Kidney (tissue), 14 donors: Measurements from ENCODE around the gene TPK1. TPM values are rescaled to one million over a fixed set of nuclear protein-coding genes. Genes with fewer than 3 reads are reported as not detected.

Experiments
- DNase-seq, 5 donors: peaks; one replicate each; pipeline ENCODE4 v3.0.0-alpha.2; 2013 to 2020
- FAIRE-seq: peaks from 2 replicates; lab custom pipeline; 2012; peaks lifted over from hg19 to GRCh38; lab: Jason Lieb, UNC
- H3K27ac ChIP-seq, 2 donors: one replicate each; pipeline ENCODE4 v1.7.0; 2013; ENCODE audit warnings: low read depth in 2 of 2, low read length in 2 of 2, inconsistent platforms in 1 of 2
- H3K27me3 ChIP-seq: one replicate; pipeline ENCODE4 v1.7.1; 2013; ENCODE audit warnings: low read length, inconsistent platforms; ENCODE audit not compliant: control insufficient read depth, insufficient read depth
- H3K36me3 ChIP-seq, 3 donors: one replicate each; pipeline versions ENCODE4 v1.7.0 to v1.7.1; 2013; ENCODE audit warnings: low read length in 3 of 3, control low read depth in 1 of 3, inconsistent platforms in 1 of 3; ENCODE audit not compliant: insufficient read depth in 3 of 3, control insufficient read depth in 2 of 3
- H3K4me1 ChIP-seq, 3 donors: one replicate each; pipeline versions ENCODE4 v1.7.0 to v1.7.1; 2013; ENCODE audit warnings: low read length in 3 of 3, inconsistent platforms in 1 of 3, low read depth in 1 of 3; ENCODE audit not compliant: control insufficient read depth in 2 of 3, insufficient read depth in 2 of 3
- H3K4me3 ChIP-seq, 3 donors: one replicate each; pipeline versions ENCODE4 v1.7.0 to v1.8.1; 2013; ENCODE audit warnings: low read length in 3 of 3, control low read depth in 1 of 3, inconsistent platforms in 1 of 3
- H3K9ac ChIP-seq, 3 donors: one replicate each; pipeline versions ENCODE4 v1.7.0 to v1.7.1; 2013; ENCODE audit warnings: low read length in 3 of 3, control low read depth in 1 of 3, inconsistent platforms in 1 of 3
- H3K9me3 ChIP-seq, 3 donors: one replicate each; pipeline versions ENCODE4 v1.7.0 to v1.7.1; 2013; ENCODE audit warnings: low read length in 3 of 3, control low read depth in 1 of 3, inconsistent platforms in 1 of 3; ENCODE audit not compliant: control insufficient read depth in 2 of 3, insufficient read depth in 1 of 3
- CTCF ChIP-seq: IDR thresholded peaks from 3 replicates; pipeline ENCODE4 v1.5.1; 2012; ENCODE audit warnings: mild to moderate bottlenecking, moderate library complexity, borderline replicate concordance; ENCODE audit not compliant: insufficient read depth; ENCODE audit errors: extremely low read depth
- intact Hi-C: fragments of 100-400 bp; cut with DNase I; formaldehyde crosslinking; loops from one replicate; pipeline ENCODE4 v1.11.1; 2022
- polyA plus RNA-seq: library from polyadenylated mRNA; stranded (reverse); fragments of 350-450 nt; fragmentation: Illumina TruSeq; extraction: RNeasy Lipid Tissue Mini Kit (QIAGEN cat#74804); gene quantifications from one replicate; pipeline ENCODE4 v1.2.3, GENCODE V29; 2014; ENCODE audit warnings: low read depth, low replicate concordance; ENCODE audit not compliant: insufficient read depth
- total RNA-seq: library from RNA; stranded (reverse); fragmentation: NEBNext Ultra II Directional; extraction: Animal tissue kit (Norgen Biotek cat#: 25700); gene quantifications from one replicate; pipeline ENCODE4 v1.2.1, GENCODE V29; 2021
- donor health status: control.
- donor health status: control.
- donor health status: control.
- donor health status: control.
- donor health status: control.
- donor health status: DM: yes; HTN: yes; CAD: no.
- donor health status: Normal renal cell carcinoma (clear cell type).

Gene TPK1
- total and polyA plus RNA-seq, 2 donors from 2014 or later, result 5.3 to 15.5 TPM

DNA sequence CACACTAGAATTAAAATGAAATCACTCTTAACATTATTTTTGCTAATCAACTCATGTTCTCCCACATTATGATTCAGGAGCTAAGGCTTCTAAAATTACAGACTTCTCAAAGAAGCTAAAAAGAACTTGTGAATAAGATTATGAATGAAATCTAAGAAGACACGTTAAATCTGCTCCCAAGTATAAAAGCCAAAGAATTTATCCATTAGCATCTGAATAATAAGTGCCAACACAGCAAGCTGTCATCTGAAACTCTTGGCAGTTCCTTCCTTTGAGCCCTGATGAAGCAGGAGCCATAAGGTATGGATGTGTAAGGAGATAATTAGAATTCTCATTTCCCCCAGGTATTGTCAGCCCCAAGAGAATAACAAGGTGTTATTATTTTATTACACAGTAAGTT is 50.3 kb downstream of the TPK1 start:
- no peaks in the 10 kb centered on the region for H3K9me3 ChIP-seq
- H3K27ac ChIP-seq, result no peak overlapping the region
- H3K27me3 ChIP-seq, result no peaks in the 10 kb centered on the region
- no peaks in the 10 kb centered on the region for H3K36me3 ChIP-seq
- no peak for TF ChIP-seq CTCF
- no peaks in the 10 kb centered on the region for H3K4me1 ChIP-seq
- DNase-seq (no peak), FAIRE-seq (no peak)
- intact Hi-C loops, result no loop called here
- no peak overlapping the region for H3K4me3 ChIP-seq
- no peak overlapping the region for H3K9ac ChIP-seq

GRCh38 chr7:144784943-144785342 is 50.9 kb downstream of the TPK1 start:
- H3K4me1 ChIP-seq, result no peaks in the 10 kb centered on the region
- H3K9me3 ChIP-seq, result no peaks in the 10 kb centered on the region
- no peaks in the 10 kb centered on the region for H3K27me3 ChIP-seq
- H3K9ac ChIP-seq, result no peak overlapping the region
- TF ChIP-seq CTCF, result no peak
- FAIRE-seq (no peak), DNase-seq (no peak)
- no peak overlapping the region for H3K27ac ChIP-seq
- intact Hi-C loops, result no loop called here
- H3K4me3 ChIP-seq, result no peak overlapping the region
- no peaks in the 10 kb centered on the region for H3K36me3 ChIP-seq

GRCh38 chr7:144784441-144784840 is 51.4 kb downstream of the TPK1 start:
- no peaks in the 10 kb centered on the region for H3K36me3 ChIP-seq
- H3K9ac ChIP-seq, result no peak overlapping the region
- no peaks in the 10 kb centered on the region for H3K4me1 ChIP-seq
- no peaks in the 10 kb centered on the region for H3K9me3 ChIP-seq
- H3K27ac ChIP-seq, result no peak overlapping the region
- no peak for FAIRE-seq
- no peak for TF ChIP-seq CTCF
- no peak for DNase-seq
- no peak overlapping the region for H3K4me3 ChIP-seq
- H3K27me3 ChIP-seq, result no peaks in the 10 kb centered on the region
- intact Hi-C loops, result no loop called here

DNA sequence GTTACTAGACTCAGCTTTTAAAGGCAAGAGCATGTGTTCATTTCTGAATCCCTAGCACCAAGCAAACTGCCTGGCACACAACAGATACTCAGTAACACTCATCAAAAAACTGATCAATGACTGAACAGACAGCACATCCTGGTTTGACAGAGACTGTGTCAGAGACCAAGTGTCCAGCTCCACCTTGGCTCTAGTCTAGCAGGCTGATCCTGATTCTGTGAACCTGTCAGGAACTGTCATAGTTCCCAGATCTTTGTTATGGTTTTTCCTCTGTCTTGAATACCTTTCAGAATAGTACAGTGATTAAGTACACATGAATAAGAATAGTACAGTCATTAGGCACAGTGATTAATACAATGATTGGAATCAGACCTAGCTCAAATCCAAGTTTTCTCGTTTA is 53.0 kb downstream of the TPK1 start:
- H3K9ac ChIP-seq, result no peak overlapping the region

More for the DNA sequence above, 53.0 kb downstream of the TPK1 start:
- TF ChIP-seq CTCF, result no peak
- no peaks in the 10 kb centered on the region for H3K4me1 ChIP-seq
- intact Hi-C loops, result no loop called here
- FAIRE-seq, result no peak
- H3K36me3 ChIP-seq, result no peaks in the 10 kb centered on the region
- H3K27ac ChIP-seq, result no peak overlapping the region
- H3K9me3 ChIP-seq, result no peaks in the 10 kb centered on the region
- no peak for DNase-seq
- H3K27me3 ChIP-seq, result no peaks in the 10 kb centered on the region
- peak overlapping the region in 1 of 3 donors; percentile 9 for H3K4me3 ChIP-seq
